ENCODE results near the gene PSME2.

GRCh38 chr14:24194186-24194872, 47.9 kb upstream of the PSME2 start:
- TF ChIP-seq CTCF (IDR thresholded peaks at IDR 0.05) (no peak), REST (IDR thresholded peaks at IDR 0.05; ENCODE audit: insufficient read depth in 1 of 2, low read depth in 2 of 2, low read length in 1 of 2) (no peak), POLR2AphosphoS5 (IDR thresholded peaks at IDR 0.05; ENCODE audit: low read depth, low read length) (no peak), SIN3A (IDR thresholded peaks at IDR 0.05; ENCODE audit: borderline replicate concordance, insufficient read depth, low read depth, low read length) (no peak)
